Neural progenitor cell (in vitro differentiated cells): ENCODE results near the gene EPHB1. TPM values are rescaled to one million over a fixed set of nuclear protein-coding genes. Genes with fewer than 3 reads are reported as not detected.

ENCODE experiments used
- DNase-seq: peaks from one replicate; pipeline ENCODE4 v3.0.0-alpha.2; 2016; ENCODE audit warnings: low spot score
- H2AFZ ChIP-seq: fragments of 200-600 bp; sonication (generic); replicated peaks from 2 replicates; pipeline ENCODE4 v1.6.1; 2016; ENCODE audit warnings: antibody characterized with exemption
- H3F3A ChIP-seq: fragments of 200-600 bp; sonication (generic); 2 replicates; pipeline ENCODE4 v1.6.1; 2016; ENCODE audit warnings: antibody characterized with exemption, low read depth
- H3K27ac ChIP-seq: fragments of 200-600 bp; sonication (generic); 2 replicates; pipeline ENCODE4 v1.5.1; 2016; ENCODE audit warnings: mild to moderate bottlenecking
- H3K27me3 ChIP-seq: fragments of 200-600 bp; sonication (generic); 2 replicates; pipeline ENCODE4 v1.6.1; 2016; ENCODE audit warnings: mild to moderate bottlenecking, moderate library complexity
- H3K36me3 ChIP-seq: fragments of 200-600 bp; sonication (generic); 2 replicates; pipeline ENCODE4 v1.5.1; 2016
- H3K4me1 ChIP-seq: fragments of 200-600 bp; sonication (generic); 2 replicates; pipeline ENCODE4 v1.6.1; 2016; ENCODE audit warnings: mixed run types
- H3K4me2 ChIP-seq: fragments of 200-600 bp; sonication (generic); 2 replicates; pipeline ENCODE4 v1.6.1; 2016
- H3K4me3 ChIP-seq: fragments of 200-600 bp; sonication (generic); 2 replicates; pipeline ENCODE4 v1.5.1; 2016
- H3K79me2 ChIP-seq: fragments of 200-600 bp; sonication (generic); 2 replicates; pipeline ENCODE4 v1.6.1; 2016; ENCODE audit warnings: low read depth
- H3K9ac ChIP-seq: fragments of 200-600 bp; sonication (generic); 2 replicates; pipeline ENCODE4 v1.6.1; 2016
- H3K9me3 ChIP-seq: fragments of 200-600 bp; sonication (generic); 2 replicates; pipeline ENCODE4 v1.5.1; 2016; ENCODE audit warnings: low read depth
- H4K20me1 ChIP-seq: fragments of 200-600 bp; sonication (generic); 2 replicates; pipeline ENCODE4 v1.6.1; 2016; ENCODE audit warnings: low read depth
- H3K27ac Mint-ChIP-seq: 3 replicates; pipeline ENCODE4 v1.8.0; 2021; ENCODE audit warnings: mixed read lengths
- H3K27me3 Mint-ChIP-seq: 2 replicates; pipeline ENCODE4 v1.8.0; 2022; ENCODE audit warnings: low read depth, mild to moderate bottlenecking, inconsistent platforms, moderate library complexity, mixed read lengths; ENCODE audit not compliant: insufficient read depth
- H3K36me3 Mint-ChIP-seq: 3 replicates; pipeline ENCODE4 v1.8.0; 2021; ENCODE audit warnings: mixed read lengths
- H3K4me1 Mint-ChIP-seq: 3 replicates; pipeline ENCODE4 v1.8.0; 2021; ENCODE audit warnings: mixed read lengths
- H3K4me3 Mint-ChIP-seq: 3 replicates; pipeline ENCODE4 v1.8.0; 2021; ENCODE audit warnings: mild to moderate bottlenecking, moderate library complexity, mixed read lengths
- H3K9me3 Mint-ChIP-seq: 3 replicates; pipeline ENCODE4 v1.8.0; 2020; ENCODE audit warnings: mixed read lengths
- EZH2 ChIP-seq: fragments of 200-600 bp; sonication (generic); IDR thresholded peaks from 2 replicates; pipeline ENCODE4 v1.6.1; 2017; ENCODE audit warnings: antibody characterized with exemption, mild to moderate bottlenecking, moderate library complexity
- EZH2phosphoT487 ChIP-seq: fragments of 200-600 bp; sonication (generic); IDR thresholded peaks from 2 replicates; pipeline ENCODE4 v1.6.1; 2017; ENCODE audit warnings: antibody characterized with exemption
- total RNA-seq: library from RNA; depleted of rRNA; stranded (reverse); fragments of >200 nt; gene quantifications from 2 replicates; pipeline ENCODE4 v1.2.3, GENCODE V29; 2015; ENCODE audit warnings: low replicate concordance
- TF ChIP-seq, protein P1 (sequence below): fragments of 200-600 bp; sonication (generic); IDR thresholded peaks from 2 replicates; pipeline ENCODE4 v1.5.1; 2017; ENCODE audit warnings: antibody characterized with exemption, mild to moderate bottlenecking

EPHB1 gene
- total RNA-seq, 1 donor from 2014 or later: 9.1 TPM

DNA sequence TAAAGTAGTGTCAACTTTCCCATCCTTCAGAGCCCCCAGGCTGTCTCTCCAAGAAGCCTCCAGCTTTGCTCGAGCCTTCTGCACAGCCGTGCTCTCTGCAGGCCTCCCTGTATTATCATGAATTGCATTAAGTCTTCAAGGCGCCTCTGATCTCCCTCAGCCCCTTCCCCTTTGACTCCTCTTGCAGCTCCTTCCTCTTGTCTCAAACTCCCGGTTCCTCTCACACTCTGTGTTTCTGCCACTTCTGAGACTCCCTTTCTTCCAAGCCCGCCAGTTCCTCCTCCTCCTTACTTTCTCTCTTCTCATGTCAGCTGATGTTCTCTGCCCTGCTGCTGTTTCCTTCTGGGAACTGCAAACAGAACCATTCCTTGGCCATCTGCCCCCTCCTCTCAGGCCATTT lies 418.8 kb downstream of the EPHB1 start:
- H3K4me1 ChIP-seq: peaks cover 17% of the 10 kb centered on the region
- DNase-seq: no peak
- H3K4me2 ChIP-seq: peak overlapping the region; percentile 31
- no peaks in the 10 kb centered on the region for H3K36me3 ChIP-seq
- H2AFZ ChIP-seq: no peak overlapping the region
- Mint-ChIP-seq H3K4me3 (no peak overlapping the region), H3K9me3 (no peaks in the 10 kb centered on the region), H3K27me3 (no peaks in the 10 kb centered on the region), H3K4me1 (peaks cover 17% of the 10 kb centered on the region), H3K36me3 (no peaks in the 10 kb centered on the region), H3K27ac (peak overlapping the region; percentile 14)
- H3F3A ChIP-seq: no peaks in the 10 kb centered on the region
- no peaks in the 10 kb centered on the region for H3K79me2 ChIP-seq
- no peaks in the 10 kb centered on the region for H3K27me3 ChIP-seq
- no peak overlapping the region for H3K4me3 ChIP-seq
- no peaks in the 10 kb centered on the region for H4K20me1 ChIP-seq
- TF ChIP-seq EZH2phosphoT487: no peak
- no peak for TF ChIP-seq EZH2
- TF ChIP-seq, protein P1, sequence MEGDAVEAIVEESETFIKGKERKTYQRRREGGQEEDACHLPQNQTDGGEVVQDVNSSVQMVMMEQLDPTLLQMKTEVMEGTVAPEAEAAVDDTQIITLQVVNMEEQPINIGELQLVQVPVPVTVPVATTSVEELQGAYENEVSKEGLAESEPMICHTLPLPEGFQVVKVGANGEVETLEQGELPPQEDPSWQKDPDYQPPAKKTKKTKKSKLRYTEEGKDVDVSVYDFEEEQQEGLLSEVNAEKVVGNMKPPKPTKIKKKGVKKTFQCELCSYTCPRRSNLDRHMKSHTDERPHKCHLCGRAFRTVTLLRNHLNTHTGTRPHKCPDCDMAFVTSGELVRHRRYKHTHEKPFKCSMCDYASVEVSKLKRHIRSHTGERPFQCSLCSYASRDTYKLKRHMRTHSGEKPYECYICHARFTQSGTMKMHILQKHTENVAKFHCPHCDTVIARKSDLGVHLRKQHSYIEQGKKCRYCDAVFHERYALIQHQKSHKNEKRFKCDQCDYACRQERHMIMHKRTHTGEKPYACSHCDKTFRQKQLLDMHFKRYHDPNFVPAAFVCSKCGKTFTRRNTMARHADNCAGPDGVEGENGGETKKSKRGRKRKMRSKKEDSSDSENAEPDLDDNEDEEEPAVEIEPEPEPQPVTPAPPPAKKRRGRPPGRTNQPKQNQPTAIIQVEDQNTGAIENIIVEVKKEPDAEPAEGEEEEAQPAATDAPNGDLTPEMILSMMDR: no peak
- H3K9ac ChIP-seq: no peak overlapping the region
- no peaks in the 10 kb centered on the region for H3K9me3 ChIP-seq
- H3K27ac ChIP-seq: no peak overlapping the region

- H3K27me3 Mint-ChIP-seq: no peaks in the 10 kb centered on the region
- no peak overlapping the region for H3K27ac ChIP-seq
- DNase-seq: no peak
- H4K20me1 ChIP-seq: no peaks in the 10 kb centered on the region
- H3K27ac Mint-ChIP-seq: peak overlapping the region; percentile 14
- peaks cover 17% of the 10 kb centered on the region for H3K4me1 ChIP-seq
- no peaks in the 10 kb centered on the region for H3K36me3 Mint-ChIP-seq
- peaks cover 17% of the 10 kb centered on the region for H3K4me1 Mint-ChIP-seq
- no peaks in the 10 kb centered on the region for H3K9me3 Mint-ChIP-seq
- no peak overlapping the region for H3K9ac ChIP-seq
- H2AFZ ChIP-seq: no peak overlapping the region
- TF ChIP-seq EZH2: no peak
- TF ChIP-seq EZH2phosphoT487: no peak
- TF ChIP-seq, protein P1: no peak
- H3K79me2 ChIP-seq: no peaks in the 10 kb centered on the region
- H3K36me3 ChIP-seq: no peaks in the 10 kb centered on the region
- H3K9me3 ChIP-seq: no peaks in the 10 kb centered on the region
- no peak overlapping the region for H3K4me2 ChIP-seq
- no peaks in the 10 kb centered on the region for H3F3A ChIP-seq
- H3K4me3 Mint-ChIP-seq: no peak overlapping the region
- no peaks in the 10 kb centered on the region for H3K27me3 ChIP-seq
- H3K4me3 ChIP-seq: no peak overlapping the region
These were observed 419.3 kb downstream of the EPHB1 start for GRCh38 chr3:135214400-135214799.

- Histone ChIP-seq H3K36me3 (no peaks in the 10 kb centered on the region), H3K9me3 (no peaks in the 10 kb centered on the region), H3K4me1 (peaks cover 17% of the 10 kb centered on the region), H3K27ac (no peak overlapping the region), H3K4me2 (no peak overlapping the region), H4K20me1 (no peaks in the 10 kb centered on the region), H3K4me3 (no peak overlapping the region), H3K27me3 (no peaks in the 10 kb centered on the region), H3K79me2 (no peaks in the 10 kb centered on the region), H2AFZ (no peak overlapping the region), H3K9ac (no peak overlapping the region), H3F3A (no peaks in the 10 kb centered on the region)
- Mint-ChIP-seq H3K27me3 (no peaks in the 10 kb centered on the region), H3K4me1 (peaks cover 21% of the 10 kb centered on the region), H3K36me3 (no peaks in the 10 kb centered on the region), H3K9me3 (no peaks in the 10 kb centered on the region), H3K4me3 (no peak overlapping the region), H3K27ac (no peak overlapping the region)
- no peak for DNase-seq
- no peak for TF ChIP-seq EZH2phosphoT487
- TF ChIP-seq EZH2: no peak
- TF ChIP-seq, protein P1: no peak
These were observed 420.5 kb downstream of the EPHB1 start for GRCh38 chr3:135215516-135215915.
